H1 (cell line): ENCODE data around the gene CACNG3. TPM values are rescaled to one million over a fixed set of nuclear protein-coding genes. Genes with fewer than 3 reads are reported as not detected.
A peak's percentile ranks its signal among the peaks of the same experiment; 100 is the strongest.

Experiments
- CBX5 ChIP-seq: fragments of 300-800, 300-1000 bp; sonication (generic); IDR thresholded peaks from 2 replicates; pipeline ENCODE4 v1.7.1; 2016; ENCODE audit warnings: antibody characterized with exemption, low read length, low read depth
- CHD7 ChIP-seq: fragments of 300-600 bp; sonication (generic); IDR thresholded peaks from 2 replicates; pipeline ENCODE4 v1.7.1; 2012; ENCODE audit warnings: low read length, moderate library complexity, mild to moderate bottlenecking, inconsistent platforms; ENCODE audit not compliant: insufficient replicate concordance
- KDM1A ChIP-seq: fragments of 200-600, 300-600 bp; sonication (generic); IDR thresholded peaks from 2 replicates; pipeline ENCODE4 v1.7.1; 2016; ENCODE audit warnings: mild to moderate bottlenecking, low read length, borderline replicate concordance
- SRF ChIP-seq: IDR thresholded peaks from 2 replicates; pipeline ENCODE4 v1.6.1; 2011; ENCODE audit warnings: mild to moderate bottlenecking, low read depth, low read length, moderate library complexity
- USF2 ChIP-seq: IDR thresholded peaks from 2 replicates; pipeline ENCODE4 v1.6.1; 2011; ENCODE audit warnings: low read length, improper control_type of control experiment
- polyA plus RNA-seq, 7 experiments: library from polyadenylated mRNA; depleted of rRNA in 3 of 7; stranded (reverse) in 5 of 7; unstranded in 2 of 7; fragments of >200 nt in 5 of 7; fragments of 200-250 nt in 2 of 7; gene quantifications; 1 replicate in 5 of 7; 2 replicates in 1 of 7; 4 replicates in 1 of 7; pipeline versions ENCODE4 v1.2.1 to v1.2.3, GENCODE V29; 2011 to 2013; ENCODE audit warnings: missing spikeins in 2 of 7, mixed read lengths in 2 of 7
- total RNA-seq: library from RNA; stranded (reverse); fragmentation: NEBNext Ultra II Directional; extraction: Animal tissue kit (Norgen Biotek cat#: 25700); gene quantifications from 2 replicates; pipeline ENCODE4 v1.2.1, GENCODE V29; 2021

Gene CACNG3
- total and polyA plus RNA-seq, 2 of the 8 experiments (the other 6 are each of a cell fraction or from before 2014, with no cell fraction given), result 0.12 TPM; not detected in 1

- no peak for TF ChIP-seq CHD7
- TF ChIP-seq SRF, result no peak
- TF ChIP-seq USF2, result no peak
- TF ChIP-seq KDM1A, result 0 out of 2 replicates have a peak, but pooled peaks have one; percentile 11
- TF ChIP-seq CBX5, result no peak
These were observed 90.6 kb downstream of the CACNG3 start (continued) for GRCh38 chr16:24346734-24347133.
